MM.1S (cell line): ENCODE data around the gene SORD.
"Not testable (repeated sequence)": the region's sequence is repeated elsewhere in the genome, so short reads cannot be mapped to it uniquely, and the experiment has no call there.

Experiments
- CTCF ChIP-seq: fragments of 300-600 bp; sonication (generic); IDR thresholded peaks from 2 replicates; pipeline ENCODE4 v1.5.1; 2016; ENCODE audit warnings: antibody characterized with exemption, low read length, mixed read lengths
- EZH2 ChIP-seq: fragments of 300-600 bp; sonication (generic); optimal IDR thresholded peaks from 2 replicates; pipeline ENCODE3; 2017; ENCODE audit warnings: low read depth, mild to moderate bottlenecking, antibody characterized with exemption, low read length, mixed read lengths

- TF ChIP-seq CTCF, EZH2: not testable (repeated sequence)
Observed at GRCh38 chr15:45034600-45035375, 11.8 kb downstream of the SORD start.
